NCI-H524 (cell line): ENCODE measurements around the gene AK3.
A peak's percentile ranks its signal among the peaks of the same experiment; 100 is the strongest.

Source experiments
- DNase-seq, 2 experiments: peaks; one replicate each; lab custom pipeline; 2025; lab: John Stamatoyannopoulos, UW

Gene AK3

GRCh38 chr9:4704129-4704528 is 36.9 kb downstream of the AK3 start:
- no peak for DNase-seq

GRCh38 chr9:4701526-4701925 is 39.5 kb downstream of the AK3 start:
- no peak for DNase-seq

DNA sequence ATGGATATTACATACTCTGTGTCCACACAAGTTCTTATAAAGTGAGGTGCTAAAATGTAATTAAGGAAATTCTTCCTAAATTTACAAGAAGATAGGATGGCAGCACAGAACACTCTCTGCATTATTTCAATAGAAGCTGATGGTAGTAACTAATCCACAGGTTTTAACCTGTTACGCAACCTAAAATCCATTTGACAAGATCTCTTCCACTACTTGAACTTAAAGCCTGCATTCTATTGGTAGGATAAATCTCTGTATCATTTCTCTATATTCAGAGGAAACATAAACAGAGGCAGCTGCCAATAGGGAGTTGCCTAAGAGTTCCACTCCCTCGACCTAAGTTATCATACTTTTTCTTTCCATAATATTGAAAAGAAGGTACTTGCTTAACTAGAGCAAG is 40.1 kb downstream of the AK3 start:
- no peak for DNase-seq

DNA sequence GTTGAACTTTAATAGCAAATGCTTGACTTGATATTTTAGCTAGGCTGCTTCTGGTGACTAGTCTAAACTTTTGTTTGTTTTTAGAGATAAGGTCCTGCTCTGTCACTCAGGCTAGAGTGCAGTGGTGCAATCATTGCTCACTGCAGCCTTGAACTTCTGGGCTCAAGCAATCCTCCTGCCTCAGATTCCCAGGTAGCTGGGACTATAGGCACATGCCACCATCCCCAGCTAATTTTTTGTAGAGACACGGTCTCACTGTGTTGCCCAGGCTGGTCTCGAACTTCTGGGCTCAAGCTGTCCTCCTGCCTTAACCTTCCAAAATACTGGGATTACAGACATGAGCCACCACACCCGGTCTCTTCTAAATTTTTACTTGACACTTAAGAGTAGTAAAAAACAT is 40.9 kb downstream of the AK3 start:
- no peak for DNase-seq

- DNase-seq = no peak
Measured at GRCh38 chr9:4691795-4692194, 49.2 kb downstream of the AK3 start.

- DNase-seq = no peak
Measured at GRCh38 chr9:4690144-4690543, 50.9 kb downstream of the AK3 start.

DNA sequence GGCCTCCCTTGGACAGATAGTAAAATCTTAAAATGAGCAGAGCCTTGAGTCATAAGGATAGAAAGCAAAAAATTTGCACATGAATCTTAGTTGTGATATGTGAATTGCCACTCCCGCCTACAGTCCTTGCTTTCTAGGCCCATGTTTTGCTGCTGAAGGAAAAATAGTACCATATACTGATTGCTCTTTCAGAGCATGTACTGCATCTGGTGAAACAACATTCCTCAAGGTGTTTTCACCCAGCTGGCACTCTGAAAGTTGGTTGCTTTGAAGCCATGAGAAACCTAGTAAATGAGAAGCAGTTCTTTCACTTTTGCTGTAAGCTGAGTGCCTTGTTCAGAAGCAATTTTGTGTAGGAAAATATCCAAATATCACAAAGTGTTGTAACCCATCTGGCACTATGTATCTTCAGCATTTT is 51.3 kb downstream of the AK3 start:
- no peak for DNase-seq

- DNase-seq = no peak
Measured at GRCh38 chr9:4689021-4689420, 52.0 kb downstream of the AK3 start.

GRCh38 chr9:4686584-4686983 is 54.4 kb downstream of the AK3 start:
- no peak for DNase-seq

DNA sequence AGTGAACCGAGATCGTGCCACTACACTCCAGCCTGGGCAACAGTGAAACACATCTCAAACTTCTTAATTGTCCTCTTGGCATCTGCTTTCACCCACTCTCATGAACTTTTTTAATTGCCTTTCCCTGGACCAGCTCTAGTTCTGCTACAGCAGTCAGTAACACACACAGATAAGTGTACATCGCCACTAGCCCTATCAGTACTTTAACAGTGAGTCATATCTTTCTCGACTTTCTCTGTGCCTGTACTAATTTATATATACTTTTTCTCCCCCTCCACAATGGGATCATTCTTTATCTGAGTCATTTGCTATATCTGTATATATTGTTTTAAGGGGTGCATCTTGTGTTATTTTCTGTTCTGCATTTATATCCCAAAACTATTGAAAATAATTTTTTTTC is 54.9 kb downstream of the AK3 start:
- no peak for DNase-seq

GRCh38 chr9:4684820-4685219 is 56.2 kb downstream of the AK3 start:
- DNase-seq = no peak

GRCh38 chr9:4680750-4681149 is 60.3 kb downstream of the AK3 start:
- DNase-seq = no peak

DNA sequence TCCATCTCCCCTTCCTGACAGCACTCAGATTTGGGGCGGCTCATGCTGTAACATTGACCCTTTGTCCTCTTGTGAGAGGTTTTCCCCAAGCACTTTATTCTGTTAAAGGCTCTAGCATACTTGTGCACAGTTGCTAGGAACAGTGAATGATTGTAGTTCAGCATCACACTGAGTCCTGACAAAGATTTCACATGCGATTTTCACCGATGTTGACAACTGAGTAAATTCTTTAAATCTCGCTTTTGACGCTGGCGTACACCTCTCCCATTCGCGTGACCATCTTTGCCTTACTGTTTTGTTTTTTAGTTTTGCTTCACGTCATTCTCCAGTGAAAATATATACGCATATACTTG is 60.9 kb downstream of the AK3 start:
- DNase-seq = peak in 1 of 2 experiments; percentile 28

GRCh38 chr9:4679268-4680172 is 61.5 kb downstream of the AK3 start, which contains the start of gene CDC37L1:
CDC37L1 (plus strand) TSS chr9:4679569; CDS start chr9:4679768, 199 bp downstream.
- DNase-seq = peak; percentile 84 to 92

DNA sequence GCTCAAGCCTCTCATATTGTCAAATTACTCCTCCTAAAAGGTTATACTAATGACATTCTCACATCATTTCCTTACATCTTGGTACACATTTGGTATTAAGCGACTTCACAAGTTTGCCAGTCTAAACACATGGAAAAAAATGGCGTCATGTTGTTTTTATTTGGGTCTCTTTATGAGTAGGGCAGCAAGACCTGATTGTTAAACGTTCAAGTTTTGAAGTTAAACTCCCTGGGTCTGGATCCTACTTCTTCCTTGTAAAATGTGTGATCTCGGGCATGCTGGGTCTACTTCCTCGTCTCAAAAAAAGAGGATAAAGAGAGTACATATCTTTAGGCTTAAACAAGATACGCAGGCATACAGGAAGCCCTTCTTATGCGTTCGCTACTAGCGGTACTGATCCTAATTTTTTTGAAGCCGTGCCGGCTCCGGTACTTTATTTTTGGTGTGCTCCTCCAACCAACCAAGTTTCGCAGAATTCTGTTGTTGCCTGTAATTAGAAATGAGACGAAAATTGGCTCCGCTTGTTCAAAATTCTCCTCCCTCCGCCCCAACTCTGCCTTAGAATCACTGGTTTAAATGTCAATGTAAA is 62.2 kb downstream of the AK3 start:
- DNase-seq = peak in 1 of 2 experiments; percentile 43

GRCh38 chr9:4677392-4677791 is 63.6 kb downstream of the AK3 start:
- DNase-seq = no peak

GRCh38 chr9:4674783-4675182 is 66.2 kb downstream of the AK3 start:
- no peak for DNase-seq

GRCh38 chr9:4671737-4672136 is 69.3 kb downstream of the AK3 start:
- no peak for DNase-seq

- no peak for DNase-seq
Measured at GRCh38 chr9:4670591-4670990, 70.4 kb downstream of the AK3 start.

DNA sequence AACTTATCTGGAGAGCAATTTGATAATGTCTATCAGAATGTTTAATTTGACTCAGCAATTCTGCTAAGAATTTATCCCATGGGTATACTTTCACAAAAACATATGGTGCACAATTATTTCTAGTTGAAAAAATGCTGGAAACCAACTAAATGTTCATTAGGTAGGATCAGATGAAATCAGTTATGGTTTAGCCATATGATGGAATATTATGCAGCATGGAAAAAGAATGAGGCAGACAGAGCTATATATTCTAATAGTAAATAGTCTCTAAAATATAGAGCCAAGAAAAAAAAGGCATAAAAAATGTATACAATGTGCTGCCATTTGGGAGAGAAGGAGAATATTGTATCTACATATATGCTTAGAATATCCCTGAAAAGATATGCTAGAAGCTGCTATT is 71.1 kb downstream of the AK3 start:
- DNase-seq = no peak

DNA sequence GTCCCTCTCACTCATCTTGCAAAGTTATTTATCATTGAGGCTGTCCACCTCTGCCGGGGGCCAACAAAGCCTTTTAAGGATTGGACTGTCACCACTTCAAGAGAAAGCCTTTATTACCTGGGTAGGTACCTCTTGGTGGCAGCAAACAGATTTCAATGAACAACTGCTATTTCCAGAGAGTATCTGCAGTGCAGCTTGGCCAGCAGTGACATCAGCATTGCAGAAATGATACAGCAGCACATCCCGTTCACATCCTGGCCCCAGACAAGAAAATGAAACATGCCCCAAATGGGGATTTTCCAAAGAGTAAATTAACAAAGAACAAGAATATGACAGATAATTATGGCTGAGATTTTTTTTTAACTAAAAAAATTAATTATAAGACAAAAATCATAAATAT is 72.4 kb downstream of the AK3 start:
- DNase-seq = no peak

- DNase-seq = no peak
Measured at GRCh38 chr9:4667681-4668080, 73.3 kb downstream of the AK3 start.

DNA sequence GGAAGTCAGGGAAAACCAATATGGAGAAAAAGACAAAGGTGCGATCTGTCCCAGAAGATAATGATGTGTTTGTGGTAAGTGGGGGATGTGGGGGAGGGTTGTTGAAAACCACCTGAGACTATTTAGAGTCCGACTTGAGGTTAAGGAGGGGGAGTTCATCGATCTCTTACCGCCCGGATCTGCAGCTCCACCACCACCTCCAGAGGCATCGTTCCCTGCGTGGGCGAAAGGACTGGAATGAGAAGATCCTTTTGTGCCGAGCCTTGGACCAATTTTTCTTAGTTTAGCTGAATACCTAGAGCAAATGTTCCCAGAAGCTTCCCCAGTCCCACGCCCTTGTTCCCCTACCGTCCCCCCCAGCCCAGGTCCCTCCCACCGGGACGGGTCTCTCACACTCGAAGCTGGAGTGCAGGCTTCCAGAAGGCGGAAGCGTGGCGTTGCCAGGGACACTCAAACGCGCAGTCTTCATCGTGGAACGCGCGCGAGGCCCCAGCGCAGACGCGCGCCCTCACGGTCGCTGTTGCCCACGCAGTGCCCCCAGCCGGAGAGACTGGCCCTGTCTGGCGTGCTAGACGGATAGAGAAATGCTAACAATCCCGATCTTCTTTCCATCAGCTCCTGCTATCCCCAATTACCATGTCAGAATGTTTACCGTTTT is 74.8 kb downstream of the AK3 start, which contains the start of gene SPATA6L:
Gene SPATA6L, minus strand, starts transcription at position 439 of the 658 bp plus-strand sequence. Its CDS starts 230 bp downstream, at position 209.
- peak; percentile 39 to 73 for DNase-seq
